Activated CD8-positive, alpha-beta memory T cell treated with anti-CD3 and anti-CD28 coated beads, Interleukin-2, amount 50 U/mL, for 4 hours (primary cell): ENCODE measurements around the gene RUNX1.
"Not testable (repeated sequence)": the region's sequence is repeated elsewhere in the genome, so short reads cannot be mapped to it uniquely, and the experiment has no call there.

Experiments used
- DNase-seq: peaks from one replicate; pipeline ENCODE4 v3.0.0-alpha.2; 2020

Gene RUNX1

GRCh38 chr21:35015435-35016024 lies 33.6 kb downstream of the RUNX1 start:
- DNase-seq = no peak

- DNase-seq = no peak
Measured at GRCh38 chr21:35014302-35015041, 34.6 kb downstream of the RUNX1 start.

GRCh38 chr21:35011681-35012080 lies 37.4 kb downstream of the RUNX1 start:
- no peak for DNase-seq

- DNase-seq = no peak
Measured at GRCh38 chr21:35010447-35010846, 38.7 kb downstream of the RUNX1 start.

GRCh38 chr21:35007348-35007747 lies 41.8 kb downstream of the RUNX1 start:
- no peak for DNase-seq

DNA sequence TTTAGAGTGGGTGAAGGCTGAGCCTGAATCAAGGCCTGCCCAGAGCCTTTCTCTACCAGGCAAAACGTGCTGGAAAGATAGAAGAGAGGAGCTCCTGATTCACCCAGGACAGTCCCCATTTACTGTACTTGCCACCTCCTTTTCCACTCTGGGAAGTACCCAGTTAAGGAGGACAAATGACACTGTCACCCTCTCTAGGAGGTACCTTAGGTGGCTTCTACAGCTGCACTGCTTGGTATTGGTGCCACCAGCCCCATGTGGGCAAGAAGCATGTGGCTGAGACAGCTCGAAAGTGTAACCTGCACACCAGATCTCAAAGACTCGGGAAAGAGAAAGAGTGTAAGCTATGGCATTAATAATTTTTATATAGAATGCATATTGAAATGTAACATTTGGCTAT lies 42.3 kb downstream of the RUNX1 start:
- DNase-seq = no peak

GRCh38 chr21:35006248-35006647 lies 42.9 kb downstream of the RUNX1 start:
- no peak for DNase-seq

DNA sequence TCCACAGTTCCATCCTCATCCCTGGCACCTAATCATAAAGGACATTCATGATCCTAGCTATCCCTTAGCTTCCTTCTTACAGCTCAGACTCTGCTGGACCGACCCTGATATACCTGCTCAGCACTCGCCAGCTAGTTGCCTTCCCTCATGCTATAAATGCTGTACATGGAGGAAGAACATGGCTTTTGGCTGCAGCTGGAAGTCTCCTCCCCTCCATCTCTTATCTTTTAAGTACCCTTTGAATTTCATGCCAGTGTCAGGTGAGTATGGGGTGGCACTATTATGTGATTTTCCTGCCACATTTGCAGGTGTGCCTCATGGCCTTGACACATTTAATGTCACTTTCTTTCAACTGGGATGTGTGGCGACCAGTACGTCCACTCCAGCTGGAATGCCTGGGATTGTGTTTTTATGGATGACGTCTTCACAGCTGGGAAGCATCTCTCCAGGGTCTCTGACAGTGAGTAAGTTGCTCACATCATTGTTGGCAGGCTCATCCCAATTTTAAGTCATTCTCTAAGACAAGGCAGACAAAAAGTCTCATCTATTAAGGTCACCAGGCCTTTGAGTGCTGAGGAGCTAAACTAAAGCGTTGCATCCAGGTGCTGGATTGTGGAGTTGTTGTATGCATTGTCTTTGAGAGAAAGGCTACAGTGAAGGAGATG lies 43.4 kb downstream of the RUNX1 start:
- no peak for DNase-seq

GRCh38 chr21:35005077-35005476 lies 44.0 kb downstream of the RUNX1 start:
- DNase-seq = no peak

DNA sequence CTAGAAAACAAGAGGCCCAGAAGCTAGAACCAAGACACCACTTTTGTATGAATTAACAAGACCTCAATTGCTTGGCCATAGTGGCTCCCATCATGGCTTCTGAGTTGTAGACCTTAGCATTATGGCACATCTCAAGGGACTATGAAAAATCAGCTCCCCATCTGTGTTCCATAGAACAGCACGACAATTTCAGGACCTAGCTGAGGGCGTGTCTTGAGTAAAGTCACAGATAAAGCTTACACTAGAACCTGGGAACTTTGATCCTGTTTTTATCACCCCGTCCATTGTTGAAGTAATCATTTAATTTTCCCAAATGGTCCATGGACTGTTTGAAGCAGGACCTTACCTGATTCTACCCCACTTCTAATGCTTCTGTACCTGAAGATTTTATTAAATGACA lies 44.8 kb downstream of the RUNX1 start:
- no peak for DNase-seq

- DNase-seq = no peak
Measured at GRCh38 chr21:35002879-35003722, 46.0 kb downstream of the RUNX1 start.

DNA sequence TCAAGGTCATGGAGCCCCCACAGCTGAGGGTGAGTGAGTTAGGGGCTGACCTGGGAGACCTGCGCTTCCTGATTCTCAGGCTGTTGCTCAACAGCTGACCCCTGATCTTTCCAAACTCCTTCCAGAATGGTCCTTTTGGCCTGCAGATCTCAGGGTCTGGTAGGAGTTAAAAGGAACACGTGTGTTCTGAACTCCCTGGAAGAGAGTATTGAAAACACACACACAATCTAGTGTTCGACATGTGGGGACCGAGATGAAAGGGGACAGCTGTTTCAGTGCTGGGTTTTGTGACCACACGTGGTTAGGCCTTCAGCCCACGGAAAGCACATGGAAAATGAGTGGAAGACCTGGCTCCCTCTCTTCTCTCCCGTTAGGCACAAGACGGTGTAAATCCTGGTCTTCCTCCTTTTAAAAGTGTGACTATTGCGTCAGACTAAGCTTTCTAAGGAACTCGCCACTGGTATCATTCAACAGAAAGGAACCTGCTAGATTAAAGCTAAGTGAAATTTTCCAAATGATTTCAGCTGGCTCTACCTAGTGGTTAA lies 49.6 kb downstream of the RUNX1 start:
- no peak for DNase-seq

GRCh38 chr21:34998176-34998575 lies 50.9 kb downstream of the RUNX1 start:
- DNase-seq = no peak

- no peak for DNase-seq
Measured at GRCh38 chr21:34997294-34997693, 51.8 kb downstream of the RUNX1 start.

DNA sequence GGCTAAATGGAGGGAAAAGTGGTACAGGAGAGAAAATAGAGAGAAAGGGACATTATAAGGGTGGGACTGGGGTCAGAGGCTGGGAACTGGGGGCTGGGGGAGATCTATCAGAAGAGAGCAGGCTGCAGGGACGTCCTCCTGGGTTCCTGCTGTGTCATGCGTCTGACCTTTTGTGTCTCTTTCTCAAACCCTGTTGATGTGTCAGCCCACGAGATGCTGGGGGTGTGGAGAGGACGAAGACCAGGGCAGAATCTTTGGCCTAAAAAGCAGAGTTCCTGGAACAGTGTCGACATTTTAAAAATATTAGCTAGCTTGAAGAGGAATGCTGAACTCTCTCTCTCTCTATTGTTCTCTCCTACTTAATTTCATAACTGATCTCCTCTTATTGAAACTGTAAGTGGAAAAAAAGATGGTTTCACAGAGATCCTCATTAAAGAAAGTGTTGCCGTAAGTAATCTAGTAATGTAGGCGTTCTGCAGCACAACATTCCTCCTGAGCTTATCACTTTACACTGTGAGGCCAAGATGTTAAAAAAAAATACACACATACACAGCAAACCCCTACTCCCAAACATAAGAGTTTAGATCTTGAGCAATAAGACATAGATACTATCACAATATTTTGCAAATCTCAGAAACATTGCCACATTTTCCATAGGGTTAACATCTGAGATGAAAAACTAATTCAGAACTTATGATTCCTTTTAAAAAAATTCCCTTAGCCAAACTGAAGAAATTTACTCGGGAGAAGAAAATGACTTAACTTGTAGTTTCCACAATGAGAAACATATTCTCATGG lies 52.6 kb downstream of the RUNX1 start:
- DNase-seq = no peak

- DNase-seq = no peak
Measured at GRCh38 chr21:34995979-34996303, 53.2 kb downstream of the RUNX1 start.

DNA sequence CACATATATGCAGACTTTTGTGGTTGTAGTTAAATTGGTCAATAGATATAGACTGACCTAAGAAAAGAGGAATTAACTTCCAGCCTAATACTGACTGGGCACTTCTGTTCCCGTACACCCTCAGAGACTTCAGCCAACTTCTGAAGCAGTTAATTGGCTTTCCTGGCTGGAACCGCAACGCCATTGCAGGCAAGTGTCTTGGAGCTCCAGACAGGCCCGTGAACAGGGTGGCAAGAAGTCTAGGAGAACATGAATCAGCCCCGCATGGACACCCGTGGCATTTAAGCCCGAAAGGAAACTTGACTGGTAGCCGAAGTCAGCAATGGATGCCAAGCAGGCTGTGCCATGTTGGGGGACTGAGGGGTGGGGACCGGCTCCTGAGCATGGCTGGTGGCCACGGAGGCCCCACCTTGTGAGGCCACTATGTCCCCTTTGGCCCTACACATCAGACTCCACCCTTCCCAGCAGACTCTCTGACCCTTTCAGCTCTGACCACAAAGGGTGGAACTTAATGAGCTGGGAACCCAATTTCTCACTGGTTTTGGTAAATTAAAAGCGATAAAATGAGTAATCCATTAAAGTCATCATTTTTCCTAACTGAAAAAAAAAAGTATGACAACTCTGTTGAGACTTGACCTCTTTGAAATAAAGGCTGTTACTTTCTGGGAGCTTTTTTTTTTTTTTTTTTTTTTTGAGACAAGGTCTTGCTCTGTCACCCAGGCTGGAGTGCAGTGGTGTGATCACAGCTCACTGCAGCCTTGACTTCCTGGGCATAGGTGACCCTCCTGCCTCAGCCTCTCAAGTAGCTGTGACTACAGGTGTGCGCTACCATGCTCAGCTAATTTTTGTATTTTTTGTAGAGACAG lies 54.1 kb downstream of the RUNX1 start:
- no peak for DNase-seq

DNA sequence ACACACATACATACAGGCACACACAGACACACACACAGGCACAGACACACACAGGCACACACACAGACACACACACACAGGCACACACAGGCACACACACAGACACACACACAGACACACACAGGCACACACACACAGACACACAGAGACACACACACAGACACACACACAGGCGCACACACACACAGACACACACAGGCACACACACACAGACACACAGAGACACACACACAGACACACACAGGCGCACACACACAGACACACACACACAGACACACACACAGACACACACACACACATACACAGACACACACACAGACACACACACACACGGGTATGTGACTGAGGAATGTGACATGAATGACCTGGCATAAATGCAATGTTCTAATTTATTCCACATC lies 55.6 kb downstream of the RUNX1 start:
- not testable (repeated sequence) for DNase-seq

DNA sequence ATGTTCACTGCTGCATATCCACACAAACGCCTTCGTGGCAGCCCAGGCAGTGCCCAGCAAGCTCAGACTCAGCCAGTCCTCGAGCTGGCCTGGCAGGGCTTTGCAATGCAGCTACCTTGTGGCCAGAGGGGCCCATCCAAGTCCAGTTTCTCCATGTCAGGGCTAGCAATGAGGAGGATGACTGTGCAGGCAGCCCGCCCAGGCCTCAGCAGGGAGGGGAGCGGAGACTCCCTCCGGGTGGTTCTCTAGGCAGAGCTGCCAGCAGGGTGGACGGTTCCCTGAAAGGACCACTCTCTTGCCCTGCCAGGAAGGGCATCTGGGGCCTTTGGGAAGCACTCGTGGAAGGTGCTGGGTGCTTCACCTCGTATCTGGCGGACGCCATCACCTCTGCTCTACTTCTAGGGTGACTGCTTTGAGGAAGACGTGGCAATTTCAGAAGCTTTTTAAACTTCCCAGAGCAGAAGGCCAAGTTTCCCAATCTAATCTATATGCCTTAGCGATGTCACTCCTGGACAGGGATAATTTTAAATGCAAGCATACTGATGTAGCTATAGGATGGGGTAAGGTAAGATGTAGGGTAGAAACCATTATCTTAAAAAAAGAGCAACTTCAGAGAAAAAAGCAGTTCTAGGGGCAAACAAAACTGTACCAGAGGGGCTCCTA lies 56.2 kb downstream of the RUNX1 start:
- no peak for DNase-seq

- DNase-seq = no peak
Measured at GRCh38 chr21:34992180-34992579, 56.9 kb downstream of the RUNX1 start.
